K562 (cell line): Measurements from ENCODE around the gene FBXW12. TPM values are rescaled to one million over a fixed set of nuclear protein-coding genes. Genes with fewer than 3 reads are reported as not detected.

Source experiments
- ATAC-seq: fragments of 200-7000 bp; cut with Tn5 transposase; 3 replicates; pipeline ENCODE4 v1.9.1; 2020; ENCODE audit warnings: moderate library complexity
- BruUV-seq: library from RNA; stranded (reverse); fragments of 400-500 nt; replicated peaks from 2 replicates; lab custom pipeline; 2021; lab: Mats Ljungman, UMichigan
- CTCF ChIA-PET: fragments of 300-600 bp; formaldehyde crosslinking; extraction: SDS; loops from one replicate; lab custom pipeline; 2021; ENCODE audit warnings: low intra/inter-chr PET ratio; lab: Yijun Ruan, JAX
- POLR2A ChIA-PET: fragments of 300-600, 350-650 bp; sonication (Branson Sonifier 250); formaldehyde crosslinking; extraction: SDS; loops from one replicate; lab custom pipeline; 2021; ENCODE audit warnings: antibody characterized with exemption, inconsistent platforms; lab: Yijun Ruan, JAX
- DNase-seq, 4 experiments: peaks; one replicate each; pipeline versions ENCODE4 v3.0.0 to v3.0.0-alpha.2; 2011 to 2018; ENCODE audit warnings: low spot score in 3 of 4, mixed read lengths in 3 of 4; ENCODE audit errors: extremely low read depth in 1 of 4
- FAIRE-seq: peaks from 2 replicates; lab custom pipeline; 2011; peaks lifted over from hg19 to GRCh38; lab: Jason Lieb, UNC
- H2AFZ ChIP-seq: 2 replicates; pipeline ENCODE4 v1.6.0; 2011; ENCODE audit warnings: low read depth, low read length, control low read depth, inconsistent platforms
- H3K27ac ChIP-seq: fragments of 200-600 bp; 3 replicates; pipeline ENCODE4 v1.8.0; 2011; ENCODE audit warnings: low read depth, mild to moderate bottlenecking, control low read depth, inconsistent platforms, low read length, moderate library complexity, mixed read lengths; ENCODE audit errors: extremely low read depth
- H3K27me3 ChIP-seq, 2 experiments: fragments of 300-600 bp in 1 of 2; 2 replicates in 1 of 2; 3 replicates in 1 of 2; pipeline versions ENCODE4 v1.6.0 to v1.8.0; 2011; ENCODE audit warnings: inconsistent platforms in 2 of 2, low read length in 2 of 2, mild to moderate bottlenecking in 1 of 2, mixed read lengths in 1 of 2, moderate library complexity in 1 of 2; ENCODE audit not compliant: control insufficient read depth in 2 of 2, insufficient read depth in 2 of 2
- H3K36me3 ChIP-seq: fragments of 300-600 bp; 3 replicates; pipeline ENCODE4 v1.8.0; 2011; ENCODE audit warnings: mild to moderate bottlenecking, low read length, inconsistent platforms; ENCODE audit not compliant: control insufficient read depth, insufficient read depth
- H3K4me1 ChIP-seq, 2 experiments: fragments of 200-600 bp in 1 of 2; replicated peaks in 1 of 2; 2 replicates in 1 of 2; 3 replicates in 1 of 2; pipeline versions ENCODE4 v1.5.1 to v1.8.0; 2011; ENCODE audit warnings: inconsistent platforms in 2 of 2, low read length in 2 of 2, mild to moderate bottlenecking in 1 of 2, mixed read lengths in 1 of 2, moderate library complexity in 1 of 2; ENCODE audit not compliant: control insufficient read depth in 2 of 2, insufficient read depth in 2 of 2
- H3K4me2 ChIP-seq: 2 replicates; pipeline ENCODE4 v1.6.1; 2011; ENCODE audit warnings: low read length, control low read depth, inconsistent platforms, mixed read lengths; ENCODE audit not compliant: insufficient read depth
- H3K4me3 ChIP-seq: fragments of 200-600 bp; sonication (generic), shearing (Covaris generic); 2 replicates; pipeline ENCODE4 v1.5.1; 2016; ENCODE audit warnings: control low read depth, inconsistent platforms
- H3K79me2 ChIP-seq: fragments of 200-600 bp; 3 replicates; pipeline ENCODE4 v1.8.0; 2011; ENCODE audit warnings: low read length, inconsistent platforms; ENCODE audit not compliant: control insufficient read depth, insufficient read depth
- H3K9ac ChIP-seq, 2 experiments: 2 replicates each; pipeline versions ENCODE4 v1.6.0 to v1.6.1; 2011; ENCODE audit warnings: low read depth in 2 of 2, low read length in 2 of 2, control low read depth in 1 of 2, inconsistent platforms in 1 of 2, mild to moderate bottlenecking in 1 of 2, mixed read lengths in 1 of 2; ENCODE audit not compliant: insufficient read depth in 1 of 2
- H3K9me1 ChIP-seq: one replicate; pipeline ENCODE4 v1.6.0; 2011; ENCODE audit warnings: inconsistent platforms, mild to moderate bottlenecking, low read length, moderate library complexity; ENCODE audit not compliant: control insufficient read depth, insufficient read depth
- H3K9me3 ChIP-seq: replicated peaks from 2 replicates; pipeline ENCODE4 v1.5.1; 2011; ENCODE audit warnings: low read depth, low read length, inconsistent platforms; ENCODE audit not compliant: control insufficient read depth, insufficient read depth
- H4K20me1 ChIP-seq: replicated peaks from 2 replicates; pipeline ENCODE4 v1.6.1; 2011; ENCODE audit warnings: low read length, inconsistent platforms, mixed read lengths; ENCODE audit not compliant: control insufficient read depth, insufficient read depth
- ESRRA ChIP-seq: fragments of 450-650 bp; IDR thresholded peaks from 2 replicates; pipeline ENCODE4 v1.6.1; 2014; ENCODE audit warnings: low read depth, mild to moderate bottlenecking, moderate library complexity, borderline replicate concordance
- ZFX ChIP-seq: sonication (generic); formaldehyde crosslinking; IDR thresholded peaks from 2 replicates; pipeline ENCODE4 v1.8.0; 2022; ENCODE audit warnings: mild to moderate bottlenecking, missing genetic modification reagents, moderate library complexity
- WGBS: fragments of 100-300 bp; shearing (Covaris generic); methylation state at CpG from one replicate; pipeline ENCODE4 v1.1.6; 2016; ENCODE audit warnings: low coverage, mixed read lengths; ENCODE audit not compliant: insufficient coverage; ENCODE audit errors: missing lambda C conversion rate; 5-methylcytosine and 5-hydroxymethylcytosine counted together
- in situ Hi-C: fragments of 300-500 bp; cut with MboI; formaldehyde crosslinking; loops from 4 replicates; pipeline ENCODE4 v1.15.0; 2018; ENCODE audit warnings: inconsistent platforms, mixed read lengths
- intact Hi-C: fragments of 100-400 bp; cut with micrococcal nuclease; formaldehyde crosslinking; loops from 2 replicates; pipeline ENCODE4 v1.14.2; 2022
- polyA plus RNA-seq, 8 experiments: library from polyadenylated mRNA; depleted of rRNA in 4 of 8; stranded (reverse) in 5 of 8; unstranded in 3 of 8; fragments of >200 nt; fragmentation: Nextera tagmentation in 2 of 8; fragmentation: Illumina TruSeq in 1 of 8; extraction: Ambion mirVana in 2 of 8; extraction: Trizol in 1 of 8; gene quantifications; 2 replicates each; pipeline versions ENCODE4 v1.2.1 to v1.2.3, GENCODE V29; 2011 to 2014; ENCODE audit warnings: inconsistent platforms in 1 of 8, missing spikeins in 1 of 8
- total RNA-seq, 7 experiments: library from RNA; depleted of rRNA in 6 of 7; stranded (reverse); fragments of >200 nt in 6 of 7; fragmentation: Illumina TruSeq in 2 of 7; extraction: Trizol in 2 of 7; gene quantifications; 2 replicates each; pipeline versions ENCODE4 v1.2.1 to v1.2.3, GENCODE V29; 2011 to 2021; ENCODE audit warnings: low replicate concordance in 1 of 7
- TF ChIP-seq, protein P1 (sequence below): fragments of 250-450 bp; sonication (Bioruptor Pico); IDR thresholded peaks from 2 replicates; pipeline ENCODE4 v1.8.0; 2022; ENCODE audit warnings: inconsistent platforms

The FBXW12 gene
- total and polyA plus RNA-seq, 9 of the 15 experiments (the other 6 are each of a cell fraction or from before 2014, with no cell fraction given) = 0.04 to 0.07 (median 0.06) TPM; not detected in 6

DNA sequence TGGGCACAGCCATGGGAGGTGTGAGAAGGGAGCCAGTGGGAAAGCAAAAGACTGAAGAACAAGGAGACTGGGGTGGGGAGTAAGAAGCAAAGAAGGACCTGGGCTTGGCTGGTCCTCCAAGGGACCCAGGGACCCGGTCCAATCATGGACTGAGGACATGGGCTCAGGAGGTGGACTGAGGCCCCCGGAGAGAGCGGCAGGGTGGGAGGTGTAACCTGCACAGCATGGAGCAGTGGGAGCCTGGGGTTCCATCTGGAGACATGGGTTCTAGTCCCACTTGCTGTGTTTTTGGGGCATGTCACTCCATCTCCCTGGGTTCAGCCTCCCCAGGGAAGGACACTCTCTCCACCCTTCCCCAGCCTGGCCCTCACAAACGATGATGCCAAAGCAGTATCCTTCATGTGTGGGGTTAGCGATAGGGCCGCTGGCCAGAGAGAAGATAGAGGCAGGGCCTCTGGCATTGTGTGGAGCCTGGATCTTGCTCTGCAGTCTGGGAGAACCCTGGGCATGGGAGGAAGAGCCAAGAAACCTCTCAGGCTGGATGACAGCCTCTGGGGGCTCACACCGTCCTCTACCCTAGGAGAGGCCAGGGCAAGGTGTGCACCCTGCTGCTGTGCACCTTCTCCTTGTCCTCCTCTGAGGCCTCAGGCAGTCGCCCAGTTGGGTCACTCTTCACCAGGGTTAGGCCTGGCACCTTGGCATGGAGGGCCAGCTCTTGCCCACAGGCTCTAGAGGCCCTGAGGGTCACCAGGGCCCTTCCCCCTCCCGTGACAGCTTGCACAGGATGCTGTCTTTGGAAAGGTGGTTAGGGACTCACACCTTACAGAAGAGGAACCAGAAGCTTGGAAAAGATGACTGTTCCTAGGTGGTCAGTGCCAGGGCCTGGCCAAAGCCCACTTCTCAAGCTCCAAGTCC lies 26.0 kb downstream of the FBXW12 start (continued):
- TF ChIP-seq, protein P1, sequence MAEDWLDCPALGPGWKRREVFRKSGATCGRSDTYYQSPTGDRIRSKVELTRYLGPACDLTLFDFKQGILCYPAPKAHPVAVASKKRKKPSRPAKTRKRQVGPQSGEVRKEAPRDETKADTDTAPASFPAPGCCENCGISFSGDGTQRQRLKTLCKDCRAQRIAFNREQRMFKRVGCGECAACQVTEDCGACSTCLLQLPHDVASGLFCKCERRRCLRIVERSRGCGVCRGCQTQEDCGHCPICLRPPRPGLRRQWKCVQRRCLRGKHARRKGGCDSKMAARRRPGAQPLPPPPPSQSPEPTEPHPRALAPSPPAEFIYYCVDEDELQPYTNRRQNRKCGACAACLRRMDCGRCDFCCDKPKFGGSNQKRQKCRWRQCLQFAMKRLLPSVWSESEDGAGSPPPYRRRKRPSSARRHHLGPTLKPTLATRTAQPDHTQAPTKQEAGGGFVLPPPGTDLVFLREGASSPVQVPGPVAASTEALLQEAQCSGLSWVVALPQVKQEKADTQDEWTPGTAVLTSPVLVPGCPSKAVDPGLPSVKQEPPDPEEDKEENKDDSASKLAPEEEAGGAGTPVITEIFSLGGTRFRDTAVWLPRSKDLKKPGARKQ (CRISPR knock-in tag) = no peak

DNA sequence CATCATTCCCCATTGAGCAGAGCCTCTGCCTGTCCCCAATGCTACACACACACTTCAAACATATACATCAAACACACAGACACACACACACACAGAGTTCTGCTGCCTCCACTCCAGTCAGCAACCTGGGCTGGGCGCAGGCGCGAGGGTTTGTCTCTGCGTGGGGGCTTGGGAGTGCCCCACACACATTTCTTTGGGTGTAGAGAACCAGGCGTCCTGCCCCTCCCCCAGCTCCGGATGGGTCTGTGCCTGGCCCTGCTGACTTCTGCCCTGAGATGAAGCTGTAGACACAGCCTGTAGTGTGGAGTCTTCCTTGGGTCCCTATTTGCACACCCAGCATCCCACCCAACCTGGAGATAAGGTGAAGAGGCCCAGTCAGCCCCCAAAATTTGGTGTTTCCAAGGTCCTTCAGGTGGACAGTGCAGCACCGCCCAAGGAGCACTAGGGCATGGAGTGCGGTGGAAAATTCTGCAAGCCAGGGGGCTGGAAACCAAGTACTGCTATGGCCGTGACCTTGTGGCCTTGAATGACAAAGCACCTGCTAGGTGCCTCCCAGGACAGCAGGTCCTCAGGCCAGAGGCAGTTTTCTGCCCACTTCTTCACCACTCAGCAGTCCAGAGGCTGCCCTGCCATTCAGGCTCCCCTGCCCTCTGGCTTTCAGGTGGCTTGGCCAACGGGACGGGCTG lies 26.8 kb downstream of the FBXW12 start:
- Histone ChIP-seq H3K27ac (no peak overlapping the region), H3K4me1 (peaks cover 0 to 7% of the 10 kb centered on the region in 2 experiments; a peak in 1 of 5 replicates), H4K20me1 (no peaks in the 10 kb centered on the region), H3K36me3 (no peaks in the 10 kb centered on the region), H3K4me3 (no peak overlapping the region), H3K9me1 (no peaks in the 10 kb centered on the region), H3K27me3 (no peaks in the 10 kb centered on the region), H3K9me3 (no peaks in the 10 kb centered on the region)
- intact Hi-C loops = no loop called here
- CTCF ChIA-PET = no interaction called here
- no TSS peak for BruUV-seq
- 9% methylated on average over 9 of the region's 11 CpGs for WGBS
- 0 out of 2 replicates have a peak, but pooled peaks have one; percentile 24 for TF ChIP-seq ESRRA
- TF ChIP-seq ZFX (CRISPR knock-in tag) = no peak
- TF ChIP-seq, all 486 proteins: peak for 1
- H3K4me2 ChIP-seq = no peak overlapping the region
- H3K79me2 ChIP-seq = no peaks in the 10 kb centered on the region
- H2AFZ ChIP-seq = no peak overlapping the region
- peak; percentile 27; the same call in 2 of the 3 replicates for ATAC-seq
- POLR2A ChIA-PET = interaction anchor here (0.6 kb wide), 1 partner anchor 24 kb away, joined by 3 read pairs; no protein-coding TSS in a partner anchor
- FAIRE-seq = no peak
- in situ Hi-C loops = no loop called here
- H3K9ac ChIP-seq = peak overlapping the region in 1 of 2 experiments; percentile 64; a peak in 2 of 4 replicates
- peak in 3 of 4 experiments; percentile 8 to 14 (median 8) for DNase-seq
